H1 (cell line): ENCODE results near the gene PRDM4. TPM values are rescaled to one million over a fixed set of nuclear protein-coding genes. Genes with fewer than 3 reads are reported as not detected.

Experiments
- FOSL1 ChIP-seq: IDR thresholded peaks from 2 replicates; pipeline ENCODE4 v1.6.1; 2011; ENCODE audit warnings: mild to moderate bottlenecking, low read depth, low read length, moderate library complexity; ENCODE audit not compliant: insufficient read depth
- KDM1A ChIP-seq: fragments of 200-600, 300-600 bp; sonication (generic); IDR thresholded peaks from 2 replicates; pipeline ENCODE4 v1.7.1; 2016; ENCODE audit warnings: mild to moderate bottlenecking, low read length, borderline replicate concordance
- NANOG ChIP-seq: IDR thresholded peaks from 2 replicates; pipeline ENCODE4 v1.6.1; 2011; ENCODE audit warnings: low read length, low read depth, mild to moderate bottlenecking, inconsistent platforms; ENCODE audit not compliant: insufficient read depth, poor library complexity, severe bottlenecking
- RAD21 ChIP-seq, 2 experiments: IDR thresholded peaks in 1 of 2; conservative IDR thresholded peaks in 1 of 2; 2 replicates each; pipeline ENCODE4 v1.6.1; 2011; ENCODE audit warnings: low read depth in 2 of 2, low read length in 2 of 2, improper control_type of control experiment in 1 of 2, inconsistent platforms in 1 of 2, mild to moderate bottlenecking in 1 of 2, moderate library complexity in 1 of 2
- SIN3A ChIP-seq, 2 experiments: IDR thresholded peaks in 1 of 2; conservative IDR thresholded peaks in 1 of 2; 2 replicates each; pipeline ENCODE4 v1.6.1; 2011 to 2012; ENCODE audit warnings: low read length in 2 of 2, improper control_type of control experiment in 1 of 2, low read depth in 1 of 2, mild to moderate bottlenecking in 1 of 2
- SP1 ChIP-seq: IDR thresholded peaks from 2 replicates; pipeline ENCODE4 v1.6.1; 2011; ENCODE audit warnings: low read depth, low read length
- TBP ChIP-seq: IDR thresholded peaks from 2 replicates; pipeline ENCODE4 v1.6.1; 2011; ENCODE audit warnings: low read depth, low read length, improper control_type of control experiment
- TCF12 ChIP-seq: IDR thresholded peaks from 2 replicates; pipeline ENCODE4 v1.6.1; 2011; ENCODE audit warnings: low read depth, mild to moderate bottlenecking, low read length
- polyA plus RNA-seq, 7 experiments: library from polyadenylated mRNA; depleted of rRNA in 3 of 7; stranded (reverse) in 5 of 7; unstranded in 2 of 7; fragments of >200 nt in 5 of 7; fragments of 200-250 nt in 2 of 7; gene quantifications; 1 replicate in 5 of 7; 2 replicates in 1 of 7; 4 replicates in 1 of 7; pipeline versions ENCODE4 v1.2.1 to v1.2.3, GENCODE V29; 2011 to 2013; ENCODE audit warnings: missing spikeins in 2 of 7, mixed read lengths in 2 of 7
- total RNA-seq: library from RNA; stranded (reverse); fragmentation: NEBNext Ultra II Directional; extraction: Animal tissue kit (Norgen Biotek cat#: 25700); gene quantifications from 2 replicates; pipeline ENCODE4 v1.2.1, GENCODE V29; 2021
- TF ChIP-seq, protein P1 (sequence below): IDR thresholded peaks from 2 replicates; pipeline ENCODE4 v1.6.1; 2012; ENCODE audit warnings: inconsistent platforms

The PRDM4 gene
- total and polyA plus RNA-seq, 2 of the 8 experiments (the other 6 are each of a cell fraction or from before 2014, with no cell fraction given), result 10.1 to 17.5 TPM

DNA sequence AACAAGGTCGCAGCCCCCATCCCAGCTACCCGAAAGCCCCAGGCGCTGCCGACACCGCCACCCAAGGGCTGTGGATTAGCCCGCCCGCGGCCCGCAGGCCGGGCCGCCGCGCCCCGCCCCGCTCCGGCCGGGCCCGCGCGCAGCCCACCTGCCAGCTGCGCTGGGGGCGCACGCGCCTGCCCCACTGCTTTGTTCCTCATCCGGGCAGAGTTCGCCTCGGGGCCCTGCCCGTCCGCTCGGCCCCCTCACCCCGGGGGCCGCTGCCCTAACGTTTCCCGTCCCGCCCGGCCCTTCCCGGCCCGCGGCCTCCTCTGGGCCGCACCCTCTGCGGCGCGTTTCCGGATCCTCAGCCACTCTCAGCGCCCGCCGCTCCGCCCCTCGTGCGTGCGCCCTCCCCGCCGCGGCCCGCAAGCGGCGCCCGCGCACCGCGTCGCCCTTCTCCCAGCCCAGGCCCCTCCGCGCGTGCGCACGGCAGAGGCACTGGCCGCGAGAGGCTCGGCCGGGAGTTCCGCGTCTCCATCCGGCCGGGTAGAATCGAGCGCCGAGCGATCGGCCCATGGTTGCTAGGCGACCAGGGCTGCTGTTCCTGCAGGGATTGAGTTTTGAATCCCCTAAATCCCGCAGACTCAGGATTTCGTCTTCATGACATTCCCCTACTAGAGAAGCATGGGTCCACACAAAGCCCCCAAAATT lies at the start of gene PRDM4 (continued):
- peak; percentile 39; the same call in 1 of the 2 replicates for TF ChIP-seq TBP
- TF ChIP-seq NANOG, result peak; percentile 21
- peak; percentile 67 to 93 for TF ChIP-seq RAD21 (IDR thresholded peaks at IDR 0.05 in 1 of 2, conservative IDR thresholded peaks at IDR 0.05 in 1 of 2; ENCODE audit: low read depth in 2 of 2, low read length in 2 of 2)
- TF ChIP-seq KDM1A, result no peak
- TF ChIP-seq SIN3A (conservative IDR thresholded peaks at IDR 0.05 in 1 of 2, IDR thresholded peaks at IDR 0.05 in 1 of 2; ENCODE audit: low read depth in 1 of 2, low read length in 2 of 2), result peak in 1 of 2 experiments; percentile 89; a peak in 2 of 4 replicates
- no peak for TF ChIP-seq SP1
- no peak for TF ChIP-seq FOSL1
- TF ChIP-seq, protein P1, sequence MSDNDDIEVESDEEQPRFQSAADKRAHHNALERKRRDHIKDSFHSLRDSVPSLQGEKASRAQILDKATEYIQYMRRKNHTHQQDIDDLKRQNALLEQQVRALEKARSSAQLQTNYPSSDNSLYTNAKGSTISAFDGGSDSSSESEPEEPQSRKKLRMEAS, result peak; percentile 7; the same call in 1 of the 2 replicates
- no peak for TF ChIP-seq TCF12
